ENCODE measurements around the gene EFCAB9. TPM values are rescaled to one million over a fixed set of nuclear protein-coding genes. Genes with fewer than 3 reads are reported as not detected.
A peak's percentile ranks its signal among the peaks of the same experiment; 100 is the strongest.
"Not testable (repeated sequence)": the region's sequence is repeated elsewhere in the genome, so short reads cannot be mapped to it uniquely, and the experiment has no call there.

Gene EFCAB9
- total and polyA plus RNA-seq, 2 donors (not counting 1 experiment from before 2014, with no cell fraction given): not detected

DNA sequence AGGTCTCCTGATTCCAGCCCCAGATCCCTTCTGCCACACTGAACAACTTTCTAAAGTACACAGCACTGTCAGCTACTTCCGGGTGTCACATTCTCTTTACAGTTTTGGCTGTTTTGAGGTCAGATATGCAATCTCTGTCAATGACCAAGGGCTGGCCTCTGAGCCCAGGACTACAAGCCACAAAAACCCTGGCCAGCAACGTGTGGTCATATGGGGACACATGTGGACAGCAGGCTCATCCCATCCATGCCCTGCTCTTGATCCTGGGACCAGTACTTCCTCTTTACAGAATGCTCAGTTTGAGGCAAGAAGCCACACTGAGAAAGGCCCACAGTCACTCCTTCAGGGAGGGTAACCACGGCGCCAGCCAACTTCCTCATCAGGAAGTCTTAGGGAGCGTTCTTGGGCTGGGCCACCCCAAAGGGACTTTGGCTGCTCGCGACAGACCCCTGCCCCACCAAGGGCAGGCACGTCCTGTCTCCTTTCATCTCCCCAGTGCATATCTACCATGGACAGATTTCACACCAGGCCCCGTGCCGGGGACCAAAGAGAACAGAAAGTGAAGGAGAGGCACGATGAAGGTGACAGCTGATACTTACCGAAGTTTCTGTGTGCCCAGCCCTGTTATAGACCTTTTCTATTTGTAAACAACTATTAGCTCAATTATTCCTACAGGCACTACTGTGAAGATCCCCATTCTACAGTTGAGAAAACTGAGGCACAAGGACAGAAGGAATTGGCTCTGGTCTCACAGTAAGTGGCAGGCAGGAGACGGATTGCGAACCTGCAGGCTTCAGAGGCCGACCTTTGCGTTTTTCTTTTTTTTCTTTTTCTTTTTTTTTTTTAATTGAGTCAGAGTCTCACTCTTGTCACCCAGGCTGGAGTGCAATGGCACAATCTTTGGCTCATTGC, 43.2 kb upstream of the EFCAB9 start:
- H3K4me2 ChIP-seq (ENCODE audit: extremely low read depth, insufficient read depth, low read length): no peak overlapping the region
- peak in 1 of 2 donors; percentile 21 for DNase-seq (ENCODE audit: low read depth in 2 of 2)
- no peaks in the 10 kb centered on the region for H4K20me1 ChIP-seq (ENCODE audit: control insufficient read depth, extremely low read depth, insufficient read depth, low read length)
- TF ChIP-seq EZH2 (IDR thresholded peaks at IDR 0.05; ENCODE audit: low read length, missing control alignments): no peak
- TF ChIP-seq, protein P1, sequence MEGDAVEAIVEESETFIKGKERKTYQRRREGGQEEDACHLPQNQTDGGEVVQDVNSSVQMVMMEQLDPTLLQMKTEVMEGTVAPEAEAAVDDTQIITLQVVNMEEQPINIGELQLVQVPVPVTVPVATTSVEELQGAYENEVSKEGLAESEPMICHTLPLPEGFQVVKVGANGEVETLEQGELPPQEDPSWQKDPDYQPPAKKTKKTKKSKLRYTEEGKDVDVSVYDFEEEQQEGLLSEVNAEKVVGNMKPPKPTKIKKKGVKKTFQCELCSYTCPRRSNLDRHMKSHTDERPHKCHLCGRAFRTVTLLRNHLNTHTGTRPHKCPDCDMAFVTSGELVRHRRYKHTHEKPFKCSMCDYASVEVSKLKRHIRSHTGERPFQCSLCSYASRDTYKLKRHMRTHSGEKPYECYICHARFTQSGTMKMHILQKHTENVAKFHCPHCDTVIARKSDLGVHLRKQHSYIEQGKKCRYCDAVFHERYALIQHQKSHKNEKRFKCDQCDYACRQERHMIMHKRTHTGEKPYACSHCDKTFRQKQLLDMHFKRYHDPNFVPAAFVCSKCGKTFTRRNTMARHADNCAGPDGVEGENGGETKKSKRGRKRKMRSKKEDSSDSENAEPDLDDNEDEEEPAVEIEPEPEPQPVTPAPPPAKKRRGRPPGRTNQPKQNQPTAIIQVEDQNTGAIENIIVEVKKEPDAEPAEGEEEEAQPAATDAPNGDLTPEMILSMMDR (conservative IDR thresholded peaks at IDR 0.05 in 1 of 2, IDR thresholded peaks at IDR 0.05 in 1 of 2; ENCODE audit: low read depth in 1 of 2, low read length in 2 of 2): no peak
- H3K9me3 ChIP-seq (ENCODE audit: control insufficient read depth, insufficient read depth, low read depth, low read length): no peaks in the 10 kb centered on the region
- no peak overlapping the region for H3K4me3 ChIP-seq (replicated peaks in 1 of 4; ENCODE audit: control extremely low read depth in 1 of 4, insufficient read depth in 1 of 4, low read depth in 3 of 4, low read length in 4 of 4)
- H3K79me2 ChIP-seq (ENCODE audit: control insufficient read depth, insufficient read depth, low read length): peaks cover 2% of the 10 kb centered on the region
- H3K4me1 ChIP-seq (ENCODE audit: control insufficient read depth, extremely low read depth, insufficient read depth, low read length): no peaks in the 10 kb centered on the region
- no peak overlapping the region for H3K27ac ChIP-seq (ENCODE audit: insufficient read depth, low read length)
- H2AFZ ChIP-seq (ENCODE audit: low read length): no peak overlapping the region
- H3K27me3 ChIP-seq (ENCODE audit: control insufficient read depth, insufficient read depth, low read length): no peaks in the 10 kb centered on the region
- no peaks in the 10 kb centered on the region for H3K36me3 ChIP-seq (ENCODE audit: control insufficient read depth, insufficient read depth, low read length)
- no peak overlapping the region for H3K9ac ChIP-seq (ENCODE audit: insufficient read depth, low read length)

DNA sequence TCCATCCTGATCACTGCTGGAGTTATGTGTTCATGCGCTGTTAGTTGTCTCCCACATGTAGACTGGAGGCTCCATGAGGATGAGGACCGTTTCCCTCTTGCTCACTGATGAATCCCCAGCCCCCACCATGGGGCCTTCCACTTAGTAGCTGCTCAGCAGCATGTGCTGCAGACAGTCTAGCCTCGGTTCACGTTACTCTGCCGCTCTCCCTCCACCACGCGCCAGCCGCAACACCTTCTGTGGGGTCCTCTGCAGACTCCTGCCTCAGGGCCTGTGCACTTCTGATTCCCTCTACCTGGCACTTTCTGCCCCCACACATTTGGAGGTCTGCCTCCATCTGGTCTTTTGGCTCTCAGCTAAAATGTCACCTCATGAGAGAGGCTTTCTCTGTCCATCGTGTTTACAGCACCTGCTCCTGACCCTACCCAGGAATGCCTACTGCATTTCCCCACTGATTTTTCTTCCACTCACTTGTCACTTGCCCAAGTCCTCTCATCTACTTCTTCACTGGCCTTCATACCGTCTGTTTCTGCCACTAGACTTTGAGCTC, 42.2 kb upstream of the EFCAB9 start:
- no peaks in the 10 kb centered on the region for H4K20me1 ChIP-seq (ENCODE audit: control insufficient read depth, extremely low read depth, insufficient read depth, low read length)
- no peaks in the 10 kb centered on the region for H3K9me3 ChIP-seq (ENCODE audit: control insufficient read depth, insufficient read depth, low read depth, low read length)
- H3K27ac ChIP-seq (ENCODE audit: insufficient read depth, low read length): no peak overlapping the region
- H3K4me2 ChIP-seq (ENCODE audit: extremely low read depth, insufficient read depth, low read length): no peak overlapping the region
- no peaks in the 10 kb centered on the region for H3K27me3 ChIP-seq (ENCODE audit: control insufficient read depth, insufficient read depth, low read length)
- H3K36me3 ChIP-seq (ENCODE audit: control insufficient read depth, insufficient read depth, low read length): peaks cover 2% of the 10 kb centered on the region
- H3K79me2 ChIP-seq (ENCODE audit: control insufficient read depth, insufficient read depth, low read length): no peaks in the 10 kb centered on the region
- no peak overlapping the region for H3K4me3 ChIP-seq (replicated peaks in 1 of 4; ENCODE audit: control extremely low read depth in 1 of 4, insufficient read depth in 1 of 4, low read depth in 3 of 4, low read length in 4 of 4)
- DNase-seq (ENCODE audit: low read depth in 2 of 2): no peak
- H2AFZ ChIP-seq (ENCODE audit: low read length): no peak overlapping the region
- no peak for TF ChIP-seq EZH2 (IDR thresholded peaks at IDR 0.05; ENCODE audit: low read length, missing control alignments)
- TF ChIP-seq, protein P1 (conservative IDR thresholded peaks at IDR 0.05 in 1 of 2, IDR thresholded peaks at IDR 0.05 in 1 of 2; ENCODE audit: low read depth in 1 of 2, low read length in 2 of 2): no peak
- no peaks in the 10 kb centered on the region for H3K4me1 ChIP-seq (ENCODE audit: control insufficient read depth, extremely low read depth, insufficient read depth, low read length)
- H3K9ac ChIP-seq (ENCODE audit: insufficient read depth, low read length): no peak overlapping the region

DNA sequence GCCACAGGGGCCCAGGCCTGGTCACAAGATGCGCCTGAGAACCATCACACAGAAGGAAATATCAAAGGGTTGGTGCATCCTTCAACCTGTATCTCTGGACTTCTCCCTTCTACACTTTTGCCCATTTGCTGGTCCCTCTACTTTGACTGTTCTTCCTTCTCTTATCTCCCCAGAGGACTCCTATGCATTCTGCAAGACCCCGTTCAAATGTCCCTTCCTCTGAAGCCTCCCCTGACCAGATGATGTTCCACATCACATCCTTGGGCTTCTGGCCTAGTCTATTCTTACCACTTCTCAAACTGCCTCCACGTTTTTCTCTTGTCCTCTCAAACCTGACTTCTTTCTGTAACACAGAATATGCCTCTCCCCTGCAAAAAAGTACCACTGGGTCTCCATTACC, 40.3 kb upstream of the EFCAB9 start:
- Histone ChIP-seq H3K4me3 (replicated peaks in 1 of 4; ENCODE audit: control extremely low read depth in 1 of 4, insufficient read depth in 1 of 4, low read depth in 3 of 4, low read length in 4 of 4) (no peak overlapping the region), H3K9me3 (ENCODE audit: control insufficient read depth, insufficient read depth, low read depth, low read length) (no peaks in the 10 kb centered on the region), H3K27me3 (ENCODE audit: control insufficient read depth, insufficient read depth, low read length) (no peaks in the 10 kb centered on the region), H3K36me3 (ENCODE audit: control insufficient read depth, insufficient read depth, low read length) (peaks cover 2% of the 10 kb centered on the region), H3K4me1 (ENCODE audit: control insufficient read depth, extremely low read depth, insufficient read depth, low read length) (no peaks in the 10 kb centered on the region), H4K20me1 (ENCODE audit: control insufficient read depth, extremely low read depth, insufficient read depth, low read length) (no peaks in the 10 kb centered on the region), H2AFZ (ENCODE audit: low read length) (no peak overlapping the region), H3K4me2 (ENCODE audit: extremely low read depth, insufficient read depth, low read length) (no peak overlapping the region), H3K9ac (ENCODE audit: insufficient read depth, low read length) (no peak overlapping the region), H3K27ac (ENCODE audit: insufficient read depth, low read length) (no peak overlapping the region), H3K79me2 (ENCODE audit: control insufficient read depth, insufficient read depth, low read length) (no peaks in the 10 kb centered on the region)
- TF ChIP-seq, protein P1 (conservative IDR thresholded peaks at IDR 0.05 in 1 of 2, IDR thresholded peaks at IDR 0.05 in 1 of 2; ENCODE audit: low read depth in 1 of 2, low read length in 2 of 2): no peak
- TF ChIP-seq EZH2 (IDR thresholded peaks at IDR 0.05; ENCODE audit: low read length, missing control alignments): no peak
- DNase-seq (ENCODE audit: low read depth in 2 of 2): no peak

DNA sequence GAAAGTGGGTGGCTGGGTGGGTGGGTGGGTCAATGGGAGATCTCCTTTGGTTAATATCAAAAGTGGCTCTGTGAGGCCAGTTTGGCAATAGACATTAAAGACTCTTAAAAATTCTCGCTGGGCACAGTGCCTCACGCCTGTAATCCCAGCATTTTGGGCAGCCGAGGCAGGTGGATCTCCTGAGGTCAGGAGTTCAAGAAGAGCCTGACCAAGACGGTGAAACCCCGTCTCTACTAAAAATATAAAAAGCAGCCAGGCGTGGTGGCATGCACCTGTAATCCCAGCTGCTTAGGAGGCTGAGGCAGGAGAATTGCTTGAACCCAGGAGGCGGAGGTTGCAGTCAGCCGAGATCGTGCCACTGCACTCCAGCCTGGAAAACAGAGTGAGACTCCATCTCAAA, 38.9 kb upstream of the EFCAB9 start:
- not testable (repeated sequence) for H2AFZ ChIP-seq (ENCODE audit: low read length); H3K27me3 ChIP-seq (ENCODE audit: control insufficient read depth, insufficient read depth, low read length); H3K36me3 ChIP-seq (ENCODE audit: control insufficient read depth, insufficient read depth, low read length); H3K9me3 ChIP-seq (ENCODE audit: control insufficient read depth, insufficient read depth, low read depth, low read length); H3K4me1 ChIP-seq (ENCODE audit: control insufficient read depth, extremely low read depth, insufficient read depth, low read length); H3K4me3 ChIP-seq (replicated peaks in 1 of 4; ENCODE audit: control extremely low read depth in 1 of 4, insufficient read depth in 1 of 4, low read depth in 3 of 4, low read length in 4 of 4); H3K9ac ChIP-seq (ENCODE audit: insufficient read depth, low read length); H4K20me1 ChIP-seq (ENCODE audit: control insufficient read depth, extremely low read depth, insufficient read depth, low read length); DNase-seq (ENCODE audit: low read depth in 2 of 2); H3K4me2 ChIP-seq (ENCODE audit: extremely low read depth, insufficient read depth, low read length); H3K79me2 ChIP-seq (ENCODE audit: control insufficient read depth, insufficient read depth, low read length); H3K27ac ChIP-seq (ENCODE audit: insufficient read depth, low read length)
